Stimulated activated CD8-positive, alpha-beta memory T cell treated with anti-CD3 and anti-CD28 coated beads, Interleukin-2, amount 100 ng/mL, for 48 hours (primary cell): Measurements from ENCODE around the gene SYTL3.
"Not testable (repeated sequence)": the region's sequence is repeated elsewhere in the genome, so short reads cannot be mapped to it uniquely, and the experiment has no call there.

Experiments used
- DNase-seq, 2 donors: peaks; one replicate each; pipeline ENCODE4 v3.0.0-alpha.2; 2020; ENCODE audit warnings: low read depth in 2 of 2

SYTL3 gene, protein sequence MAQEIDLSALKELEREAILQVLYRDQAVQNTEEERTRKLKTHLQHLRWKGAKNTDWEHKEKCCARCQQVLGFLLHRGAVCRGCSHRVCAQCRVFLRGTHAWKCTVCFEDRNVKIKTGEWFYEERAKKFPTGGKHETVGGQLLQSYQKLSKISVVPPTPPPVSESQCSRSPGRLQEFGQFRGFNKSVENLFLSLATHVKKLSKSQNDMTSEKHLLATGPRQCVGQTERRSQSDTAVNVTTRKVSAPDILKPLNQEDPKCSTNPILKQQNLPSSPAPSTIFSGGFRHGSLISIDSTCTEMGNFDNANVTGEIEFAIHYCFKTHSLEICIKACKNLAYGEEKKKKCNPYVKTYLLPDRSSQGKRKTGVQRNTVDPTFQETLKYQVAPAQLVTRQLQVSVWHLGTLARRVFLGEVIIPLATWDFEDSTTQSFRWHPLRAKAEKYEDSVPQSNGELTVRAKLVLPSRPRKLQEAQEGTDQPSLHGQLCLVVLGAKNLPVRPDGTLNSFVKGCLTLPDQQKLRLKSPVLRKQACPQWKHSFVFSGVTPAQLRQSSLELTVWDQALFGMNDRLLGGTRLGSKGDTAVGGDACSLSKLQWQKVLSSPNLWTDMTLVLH

DNA sequence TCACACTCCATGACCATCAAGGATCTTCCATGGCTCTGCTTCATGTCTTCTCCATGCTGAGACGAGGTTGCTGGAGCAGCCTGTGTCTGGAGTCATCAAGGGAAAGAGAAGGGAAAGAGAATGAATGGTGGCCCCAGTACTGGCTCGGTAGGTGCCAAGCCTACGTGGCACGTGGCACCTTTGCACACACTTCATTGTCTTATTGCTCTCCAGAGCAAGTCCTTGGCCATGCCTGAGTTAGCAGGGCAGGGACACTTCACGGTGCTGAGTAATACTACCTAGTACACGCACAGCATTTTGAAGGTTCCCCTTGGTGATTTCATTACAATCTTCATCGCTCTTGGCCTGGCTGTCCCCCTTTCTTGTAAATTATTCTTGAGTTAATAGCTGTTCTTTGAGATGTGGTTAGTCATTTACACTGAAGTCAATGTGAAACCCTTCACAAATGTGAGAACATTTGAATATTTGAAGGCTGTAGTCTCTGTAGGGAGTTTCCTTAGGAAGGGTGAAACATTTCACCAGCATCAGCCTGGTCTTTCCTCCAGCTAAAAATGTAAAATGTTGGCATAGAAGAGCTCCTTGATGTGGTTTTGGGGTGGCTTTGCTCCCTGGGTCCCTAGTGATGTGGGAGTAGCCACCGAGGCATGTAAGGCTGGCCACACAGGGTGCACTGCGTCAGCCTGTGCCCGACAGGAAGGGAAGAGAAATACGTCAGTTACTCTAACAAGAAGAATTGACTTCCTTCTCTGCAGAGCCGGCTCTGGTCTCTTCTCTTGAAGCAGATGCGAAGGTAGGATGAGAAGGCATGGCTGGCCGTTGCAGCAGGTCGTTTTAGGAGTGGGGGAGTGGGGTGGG, at the start of gene SYTL3:
SYTL3 (plus strand) TSS at position 766 of the 855 bp plus-strand sequence. CDS start 13,215 bp downstream, outside the sequence.
- DNase-seq: peak; percentile 65 to 78

DNA sequence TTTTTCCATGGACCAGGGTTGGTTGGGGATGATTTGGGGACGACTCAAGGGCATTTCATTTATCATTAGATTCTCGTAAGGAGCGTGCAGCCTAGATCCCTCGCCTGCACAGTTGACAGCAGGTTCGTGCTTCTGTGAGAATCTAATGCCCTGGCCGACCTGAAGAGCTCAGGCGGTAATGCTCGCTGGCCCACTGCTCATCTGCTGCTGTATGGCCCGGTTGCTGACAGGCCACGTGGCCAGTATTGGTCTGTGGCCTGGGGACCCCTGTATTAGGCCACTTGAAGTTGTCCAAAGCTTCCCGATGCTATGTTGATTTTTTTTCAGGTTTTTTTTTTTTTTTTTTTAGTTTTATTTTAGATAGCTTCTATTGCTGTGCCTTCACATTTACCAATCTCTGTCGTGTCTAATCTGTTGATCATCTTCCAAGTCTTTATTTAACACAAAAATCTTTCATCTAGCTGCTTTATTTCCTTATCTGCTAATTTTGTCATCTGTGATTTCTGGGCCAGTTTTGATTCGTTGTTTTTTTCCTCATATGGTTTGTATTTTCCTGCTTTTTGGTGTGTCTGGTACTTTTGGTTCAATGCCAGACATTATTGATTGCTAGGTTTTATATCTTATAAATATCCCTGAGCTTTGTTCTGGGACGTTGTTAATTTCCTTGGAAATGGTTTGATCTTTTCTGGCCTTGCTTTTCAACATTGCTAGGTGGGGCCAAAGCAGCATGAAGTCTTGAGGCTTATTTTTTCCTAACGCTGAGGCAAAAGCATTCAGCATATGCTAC, 46.4 kb upstream of the SYTL3 start:
- no peak for DNase-seq

DNA sequence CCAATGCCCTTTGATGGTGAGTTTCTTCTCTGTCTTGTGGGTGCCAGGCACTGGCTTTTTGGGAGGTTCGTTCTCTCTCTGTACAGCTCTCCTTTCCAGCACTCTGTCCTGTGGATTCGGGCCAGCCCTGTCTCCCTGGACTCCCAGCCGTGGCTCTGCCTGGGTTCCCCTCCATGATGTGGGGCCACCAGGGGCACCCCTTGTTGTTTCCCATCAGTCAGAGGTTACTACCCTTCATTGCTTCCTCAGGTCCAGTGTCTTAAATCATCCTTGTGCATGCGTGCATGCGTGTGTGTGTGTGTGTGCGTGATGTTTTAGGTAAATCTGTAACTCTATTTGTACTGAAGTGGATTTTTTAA, 45.8 kb upstream of the SYTL3 start:
- DNase-seq: no peak

DNA sequence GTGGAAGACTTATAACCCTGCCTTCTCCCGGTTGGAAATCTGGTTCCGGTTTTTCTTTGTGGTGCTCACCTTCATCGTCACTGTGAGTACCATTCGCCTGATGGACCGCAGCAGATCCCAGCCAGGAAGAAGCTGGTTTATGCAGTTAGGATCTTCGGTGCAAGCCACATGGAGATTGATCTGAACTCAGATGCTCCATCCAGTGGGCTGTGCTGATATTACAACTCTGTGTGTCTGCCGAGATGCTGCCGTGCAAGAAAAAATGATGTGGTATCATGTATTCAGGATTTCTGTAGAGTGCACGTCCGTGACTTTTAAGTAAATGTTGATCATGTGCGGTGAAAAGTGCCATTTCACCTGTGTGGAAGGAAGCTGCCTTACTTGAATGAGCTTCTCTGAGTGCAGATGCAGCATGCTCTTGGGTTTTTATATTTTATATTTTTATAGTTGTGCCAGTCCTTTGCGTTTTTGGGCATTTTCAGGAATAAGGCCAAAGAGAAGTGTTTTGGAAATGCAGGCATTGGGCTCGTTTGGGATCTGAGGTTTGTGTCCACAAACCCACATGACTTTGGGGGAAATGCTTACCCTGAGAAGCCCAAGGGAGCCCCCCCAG, 44.5 kb upstream of the SYTL3 start:
- peak; percentile 9 to 36 for DNase-seq

DNA sequence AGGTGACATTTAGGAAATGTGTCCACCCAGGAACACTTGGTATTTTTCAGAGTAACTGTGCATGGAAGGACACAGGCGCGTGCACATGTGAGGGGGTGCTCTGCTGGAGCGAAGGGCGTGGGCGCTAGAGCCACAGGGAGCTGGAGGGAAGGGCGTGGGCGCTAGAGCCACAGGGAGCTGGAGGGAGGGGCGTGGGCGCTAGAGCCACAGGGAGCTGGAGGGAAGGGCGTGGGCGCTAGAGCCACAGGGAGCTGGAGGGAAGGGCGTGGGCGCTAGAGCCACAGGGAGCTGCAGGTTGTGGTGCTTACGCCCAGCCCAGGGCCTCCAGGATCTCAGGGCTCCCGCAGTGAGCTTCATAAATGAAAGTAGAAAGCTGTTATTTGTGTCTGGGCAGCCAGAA, 43.8 kb upstream of the SYTL3 start:
- not testable (repeated sequence) for DNase-seq

DNA sequence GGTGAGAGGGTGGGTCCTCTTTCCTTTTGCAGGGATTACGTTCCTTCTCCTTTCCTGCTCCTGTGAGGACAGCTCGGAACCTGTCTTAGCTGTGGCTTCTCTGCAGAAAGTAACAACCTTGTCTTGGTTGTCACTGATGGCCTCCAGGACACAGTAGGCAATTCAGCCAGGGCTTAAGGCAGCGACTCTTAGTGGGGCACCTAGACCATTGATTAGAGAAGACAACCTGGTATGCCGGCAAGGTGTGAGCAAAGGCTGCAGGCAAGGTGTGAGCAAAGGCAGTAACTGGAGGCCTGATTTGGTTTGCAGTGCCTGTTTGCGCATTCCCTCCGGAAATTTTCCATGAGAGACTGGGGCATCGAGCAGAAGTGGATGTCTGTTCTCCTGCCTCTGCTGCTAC, 42.9 kb upstream of the SYTL3 start:
- DNase-seq: no peak

DNA sequence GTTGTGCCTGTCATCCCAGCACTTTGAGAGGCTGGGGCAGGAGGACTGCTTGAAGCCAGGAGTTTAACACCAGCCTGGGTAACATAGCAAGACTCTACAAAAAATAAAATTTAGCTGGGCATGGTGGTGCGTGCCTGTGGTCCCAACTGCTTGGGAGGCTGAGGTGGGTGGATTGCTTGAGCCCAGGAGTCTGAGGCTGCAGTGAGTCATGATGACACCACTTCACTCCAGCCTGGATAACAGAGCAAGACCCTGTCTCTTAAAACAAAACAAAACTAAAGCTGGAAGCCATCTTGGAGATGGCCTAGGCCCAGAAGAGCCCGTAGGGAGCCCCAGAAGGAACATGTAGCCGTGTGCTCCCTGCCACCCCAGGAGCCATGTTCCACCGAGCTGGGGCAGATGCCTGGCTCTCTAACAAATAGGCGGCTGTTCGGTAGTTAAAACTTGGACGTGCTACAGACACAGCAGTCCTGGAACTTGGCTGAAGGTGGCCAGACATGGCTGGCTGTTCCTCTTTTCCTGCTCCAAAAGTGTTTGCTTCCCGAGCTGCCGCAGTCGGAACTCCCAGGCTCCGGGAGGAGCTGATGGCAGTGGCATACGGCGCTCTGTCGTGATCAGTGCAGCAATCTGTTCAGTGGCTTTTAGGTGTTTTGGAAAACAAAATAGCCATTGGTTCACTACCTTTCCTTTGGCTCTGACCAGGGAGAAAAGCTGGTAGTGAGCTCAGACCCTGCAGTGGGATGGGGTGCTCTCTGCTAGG, 42.3 kb upstream of the SYTL3 start:
- DNase-seq: no peak

DNA sequence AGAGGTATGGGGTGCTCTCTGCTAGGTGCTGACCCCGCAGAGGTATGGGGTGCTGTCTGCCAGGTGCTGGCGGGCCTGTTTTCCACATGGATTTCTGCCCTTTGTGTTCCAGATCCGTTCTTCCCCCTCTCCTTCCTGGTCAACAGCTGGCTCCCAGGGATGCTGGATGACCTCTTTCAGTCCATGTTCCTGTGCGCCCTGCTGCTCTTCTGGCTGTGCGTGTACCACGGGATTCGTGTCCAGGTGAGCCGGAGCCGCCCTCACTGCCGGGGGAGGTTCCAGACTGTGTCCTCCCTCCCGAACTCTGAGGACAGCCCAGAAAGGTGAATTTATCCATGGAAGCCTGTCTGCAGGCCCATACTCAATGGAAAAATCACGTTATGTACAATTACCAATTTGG, 41.6 kb upstream of the SYTL3 start:
- no peak for DNase-seq

DNA sequence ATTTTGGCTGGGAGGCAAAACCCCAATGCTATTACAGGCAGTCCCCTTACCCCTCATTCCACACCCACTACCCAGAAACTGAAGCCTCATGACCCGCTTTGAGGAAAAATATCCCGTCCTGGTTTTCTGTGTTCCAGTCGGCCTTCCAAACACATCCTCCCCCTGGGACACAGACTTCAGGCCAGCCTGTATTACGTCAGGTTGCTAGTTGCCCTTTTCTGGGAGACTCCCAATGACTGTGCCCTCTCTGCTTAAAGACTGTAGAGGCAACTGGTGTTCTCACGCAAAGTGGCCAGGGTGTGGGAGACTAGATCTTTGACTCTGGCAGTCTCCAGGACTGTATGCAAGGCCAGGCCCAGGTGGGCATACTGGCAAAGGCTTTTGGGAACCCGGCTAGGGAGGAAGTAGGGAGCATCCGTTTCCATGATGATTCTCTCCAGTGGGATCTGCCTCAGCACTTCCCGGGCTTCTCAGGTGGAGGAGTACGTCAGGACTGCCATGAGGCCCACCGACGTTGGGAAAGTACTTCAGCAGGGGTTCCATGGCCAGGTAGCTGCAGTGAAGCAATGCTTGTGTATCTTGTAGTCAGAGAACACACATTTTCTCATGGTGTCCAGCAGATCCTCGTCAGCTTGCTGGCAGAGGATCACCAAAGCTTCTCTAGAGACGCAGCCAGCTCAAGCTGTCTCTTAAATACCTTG, 40.2 kb upstream of the SYTL3 start:
- DNase-seq: no peak

DNA sequence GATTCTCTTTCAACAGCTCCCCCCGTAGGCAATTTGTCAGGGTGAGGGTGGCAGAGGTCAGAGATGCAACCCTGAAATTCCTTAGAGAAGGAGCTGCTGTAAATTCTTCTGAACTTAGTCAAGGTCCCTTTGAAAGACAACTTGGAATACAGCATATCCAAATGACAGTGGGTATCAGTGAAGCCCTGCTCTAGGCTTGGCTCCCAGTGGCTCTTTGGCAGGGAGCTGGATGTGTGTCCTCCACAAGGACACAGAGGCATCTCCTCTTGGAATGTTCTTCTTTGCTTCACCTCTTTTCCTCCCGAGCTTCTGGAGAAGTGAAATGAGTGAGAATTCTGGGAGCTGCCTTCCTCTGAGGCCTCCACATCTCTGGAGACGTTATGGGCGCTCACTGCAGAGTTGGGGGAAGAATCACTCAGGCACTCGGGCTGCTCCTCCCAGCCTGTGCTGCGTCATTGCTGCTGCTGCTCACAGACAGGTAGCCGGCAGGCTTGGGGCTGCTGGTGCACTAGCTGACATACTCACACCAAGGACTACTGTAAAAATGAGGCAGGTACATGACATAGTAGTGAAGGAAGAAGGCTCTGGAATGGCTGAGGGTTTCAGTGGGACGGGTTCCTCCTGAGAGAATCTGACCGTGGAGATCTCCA, 39.4 kb upstream of the SYTL3 start:
- no peak for DNase-seq

DNA sequence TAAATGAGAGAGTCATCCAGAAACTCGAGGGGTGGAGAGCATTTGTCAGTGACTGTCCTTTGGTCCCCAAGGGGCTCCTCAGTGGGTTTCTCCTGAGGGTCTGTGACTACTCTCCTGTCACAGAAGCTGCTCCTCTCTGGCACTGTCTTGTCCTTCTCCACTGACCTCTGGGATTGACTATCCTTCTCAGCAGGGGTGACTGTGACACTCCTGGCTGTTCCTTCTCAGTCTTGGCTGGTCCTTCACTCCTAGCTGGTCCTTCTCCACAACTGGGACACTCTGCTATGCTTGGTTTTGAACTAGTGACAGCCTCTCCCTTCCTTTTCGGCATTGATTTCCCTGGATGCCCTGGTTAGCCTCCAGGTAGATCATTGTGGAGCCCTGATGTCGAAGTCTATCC, 38.8 kb upstream of the SYTL3 start:
- no peak for DNase-seq

DNA sequence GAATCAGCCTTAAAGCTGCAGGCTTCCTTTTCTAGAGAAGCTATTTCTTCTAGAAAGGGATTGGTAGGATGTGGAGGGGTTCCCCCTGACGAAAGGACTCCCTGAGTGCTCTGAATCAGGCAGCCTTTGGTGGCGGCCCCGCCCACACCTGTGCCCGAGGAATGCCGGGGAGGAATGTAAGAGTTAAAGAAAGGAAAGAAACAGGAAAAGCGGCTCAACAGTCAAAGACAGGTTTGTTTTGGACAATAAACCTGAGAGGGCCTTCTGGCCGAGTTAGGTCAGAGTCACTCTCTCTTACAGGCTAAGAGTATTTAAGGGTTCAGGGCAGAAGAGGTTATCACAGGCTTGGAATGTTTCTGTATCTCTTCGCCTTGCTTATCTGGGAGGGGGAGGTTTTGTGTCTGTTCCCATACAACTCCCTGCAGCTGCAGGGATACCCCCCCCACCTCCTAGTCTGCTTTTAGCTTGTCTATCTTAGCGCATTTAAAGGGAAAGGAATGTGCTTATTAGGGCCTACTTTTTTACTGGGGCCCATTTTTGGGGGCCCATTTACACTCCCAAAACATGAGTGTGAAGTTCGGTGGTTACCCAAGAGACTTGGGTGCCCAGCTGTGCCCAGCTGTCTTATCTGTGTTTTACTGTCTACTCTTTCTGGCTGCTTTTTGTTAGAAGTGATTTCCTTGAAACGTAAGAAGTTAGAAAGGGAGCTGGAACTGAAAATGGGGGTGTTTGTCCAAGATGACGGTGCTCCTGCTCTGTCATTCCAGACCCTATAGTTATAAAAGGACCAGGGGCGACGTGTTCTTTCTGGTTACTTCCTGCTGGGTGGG, 38.1 kb upstream of the SYTL3 start:
- DNase-seq: no peak

DNA sequence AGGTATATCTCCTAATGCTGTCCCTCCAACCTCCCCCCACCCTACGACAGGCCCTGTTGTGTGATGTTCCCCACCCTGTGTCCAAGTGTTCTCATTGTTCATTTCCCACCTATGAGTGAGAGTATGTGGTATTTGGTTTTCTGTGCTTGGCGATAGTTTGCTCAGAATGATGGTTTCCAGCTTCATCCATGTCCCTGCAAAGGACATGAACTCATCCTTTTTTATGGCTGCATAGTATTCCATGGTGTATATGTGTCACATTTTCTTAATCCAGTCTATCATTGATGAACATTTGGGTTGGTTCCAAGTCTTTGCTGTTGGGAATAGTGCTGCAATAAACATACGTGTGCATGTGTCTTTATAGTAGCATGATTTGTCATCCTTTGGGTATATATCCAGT, 35.2 kb upstream of the SYTL3 start:
- DNase-seq: not testable (repeated sequence)

DNA sequence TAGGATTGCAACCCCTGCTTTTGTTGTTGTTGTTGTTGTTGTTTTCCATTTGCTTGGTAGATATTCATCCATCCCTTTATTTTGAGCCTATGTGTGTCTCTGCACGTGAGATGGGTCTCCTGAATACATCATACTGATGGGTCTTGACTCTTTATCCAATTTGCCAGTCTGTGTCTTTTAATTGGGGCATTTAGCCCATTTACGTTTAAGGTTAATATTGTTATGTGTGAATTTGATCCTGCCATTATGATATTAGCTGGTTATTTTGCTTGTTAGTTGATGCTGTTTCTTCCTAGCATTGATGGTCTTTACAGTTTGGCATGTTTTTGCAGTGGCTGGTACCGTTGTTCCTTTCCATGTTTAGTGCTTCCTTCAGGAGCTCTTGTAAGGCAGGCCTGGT, 31.6 kb upstream of the SYTL3 start:
- not testable (repeated sequence) for DNase-seq

DNA sequence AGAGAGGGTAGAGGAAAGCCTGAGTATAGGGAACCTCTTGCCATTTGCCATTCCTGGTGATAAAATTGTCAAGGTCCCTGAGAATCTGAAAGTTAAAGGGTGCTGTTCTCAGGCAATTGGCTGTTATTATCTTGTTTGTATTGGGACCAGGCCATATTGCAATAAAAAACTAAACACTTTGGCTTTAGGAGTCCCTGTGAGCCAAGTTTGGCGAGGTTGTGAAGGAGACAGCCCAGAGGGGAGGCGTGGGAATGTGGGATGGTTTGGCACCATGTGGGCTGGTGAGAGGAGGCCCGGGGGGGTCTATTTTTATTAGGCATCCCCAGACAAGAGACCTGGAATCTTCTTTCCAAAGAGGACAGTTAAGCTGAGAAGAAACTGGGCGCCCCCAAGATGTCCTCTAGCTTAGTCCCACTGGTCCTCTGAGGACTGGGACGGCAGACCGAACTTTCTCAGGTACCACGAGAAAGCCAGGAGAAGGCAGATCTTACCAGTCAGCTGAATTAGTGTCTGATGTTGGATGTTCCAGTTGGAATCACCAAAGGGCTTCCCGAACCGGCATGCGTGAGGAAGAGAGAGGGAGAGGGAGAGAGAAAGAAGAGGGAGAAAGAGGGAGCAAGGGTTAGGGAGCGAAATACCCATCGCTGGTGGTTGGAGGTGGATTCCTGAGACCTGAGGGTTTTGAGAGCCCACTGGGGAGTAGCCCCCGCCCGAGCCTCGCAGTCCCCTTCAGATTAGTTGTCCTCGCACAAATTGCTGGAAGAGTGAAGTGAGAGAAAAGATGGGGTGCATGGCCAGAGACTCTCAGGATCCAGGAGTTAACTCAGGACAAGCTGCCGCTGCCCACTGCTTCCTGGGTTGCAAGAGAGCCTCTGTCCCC, 29.7 kb upstream of the SYTL3 start:
- no peak for DNase-seq

DNA sequence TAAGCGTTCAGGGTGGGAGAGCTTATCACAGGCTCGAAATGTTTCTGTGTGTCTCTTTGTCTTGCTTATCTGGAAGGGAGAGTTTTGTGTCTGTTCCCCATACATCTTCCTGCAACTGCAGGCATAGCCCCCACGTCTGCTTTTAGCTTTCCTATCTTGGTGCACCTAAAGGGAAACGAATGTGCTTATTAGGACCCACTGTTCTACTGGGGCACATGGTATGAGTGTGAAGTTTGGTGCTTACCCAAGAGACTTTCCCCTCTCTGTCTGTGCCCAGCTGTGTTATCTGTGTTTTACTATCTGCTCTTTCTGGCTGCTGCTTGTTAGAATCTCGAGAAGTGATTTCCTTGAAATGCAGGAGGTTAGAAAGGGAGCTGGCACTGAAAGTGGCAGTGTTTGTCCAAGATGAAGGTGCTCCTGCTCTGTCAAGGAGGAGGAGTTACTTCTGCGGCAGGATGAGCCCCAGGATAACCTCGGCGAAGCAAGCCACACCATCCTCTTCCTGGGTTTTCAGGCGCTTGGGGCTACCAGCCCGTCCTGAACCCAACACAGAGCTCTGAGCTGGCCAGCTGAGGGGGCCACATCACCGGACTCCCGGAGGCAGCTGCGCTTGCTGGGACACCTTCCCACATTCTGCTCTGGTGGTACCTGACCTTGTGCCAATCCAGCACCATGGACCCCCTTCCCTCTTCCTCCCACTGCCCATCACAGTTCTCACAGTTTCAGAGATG, 28.7 kb upstream of the SYTL3 start:
- DNase-seq: no peak
